ENCODE results near the gene DDX17.

Gene DDX17

GRCh38 chr22:38510416-38510970 lies 4.4 kb upstream of the DDX17 start:
- H3K9me3 ChIP-seq (ENCODE audit: severe bottlenecking), result no peaks in the 10 kb centered on the region
- H3K27ac ChIP-seq, result no peak overlapping the region
- peaks cover 6% of the 10 kb centered on the region for H3K36me3 ChIP-seq
- no peak for DNase-seq
- H3K4me3 ChIP-seq (ENCODE audit: low read depth, low read length), result no peak overlapping the region
- no peaks in the 10 kb centered on the region for H3K27me3 ChIP-seq (ENCODE audit: insufficient read depth, low read depth, severe bottlenecking)
- no peak for TF ChIP-seq CTCF (IDR thresholded peaks at IDR 0.05; ENCODE audit: low read depth, low read length)

GRCh38 chr22:38505541-38506117 lies 482 bp downstream of the DDX17 start:
- peak; percentile 55 for DNase-seq
- H3K36me3 ChIP-seq, result peaks cover 54% of the 10 kb centered on the region
- peak overlapping the region; percentile 100 for H3K27ac ChIP-seq
- H3K9me3 ChIP-seq (ENCODE audit: severe bottlenecking), result no peaks in the 10 kb centered on the region
- no peak for TF ChIP-seq CTCF (IDR thresholded peaks at IDR 0.05; ENCODE audit: low read depth, low read length)
- no peaks in the 10 kb centered on the region for H3K27me3 ChIP-seq (ENCODE audit: insufficient read depth, low read depth, severe bottlenecking)
- peak overlapping the region; percentile 97 for H3K4me3 ChIP-seq (ENCODE audit: low read depth, low read length)

- H3K36me3 ChIP-seq, result peaks cover 61% of the 10 kb centered on the region
- DNase-seq, result peak; percentile 45
- TF ChIP-seq CTCF (IDR thresholded peaks at IDR 0.05; ENCODE audit: low read depth, low read length), result no peak
- H3K9me3 ChIP-seq (ENCODE audit: severe bottlenecking), result no peaks in the 10 kb centered on the region
- peak overlapping the region; percentile 100 for H3K27ac ChIP-seq
- H3K4me3 ChIP-seq (ENCODE audit: low read depth, low read length), result peak overlapping the region; percentile 97
- H3K27me3 ChIP-seq (ENCODE audit: insufficient read depth, low read depth, severe bottlenecking), result no peaks in the 10 kb centered on the region
Measured at GRCh38 chr22:38504731-38505540, 1.2 kb downstream of the DDX17 start.

DNA sequence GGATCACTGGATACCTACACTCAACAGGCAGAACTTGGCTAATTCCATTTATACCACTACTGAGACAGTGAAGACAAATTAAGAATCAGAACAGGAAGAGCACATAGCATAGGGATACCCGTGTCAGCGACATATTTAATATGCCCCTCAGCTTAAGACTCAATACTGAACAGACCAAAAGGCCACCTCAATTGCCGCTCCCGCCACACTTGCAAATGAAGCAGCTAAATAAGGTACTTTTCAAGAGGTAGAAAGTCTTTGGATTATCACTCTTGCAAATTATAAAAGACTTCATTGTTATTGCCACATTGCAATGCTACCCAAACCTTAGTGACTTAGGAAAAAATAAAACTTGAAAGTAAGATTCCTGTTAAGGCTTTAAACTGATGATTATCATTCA lies 3.1 kb downstream of the DDX17 start:
- Histone ChIP-seq H3K27me3 (ENCODE audit: insufficient read depth, low read depth, severe bottlenecking) (no peaks in the 10 kb centered on the region), H3K4me3 (ENCODE audit: low read depth, low read length) (no peak overlapping the region), H3K36me3 (peaks cover 80% of the 10 kb centered on the region), H3K27ac (no peak overlapping the region), H3K9me3 (ENCODE audit: severe bottlenecking) (no peaks in the 10 kb centered on the region)
- no peak for TF ChIP-seq CTCF (IDR thresholded peaks at IDR 0.05; ENCODE audit: low read depth, low read length)
- DNase-seq, result no peak

DNA sequence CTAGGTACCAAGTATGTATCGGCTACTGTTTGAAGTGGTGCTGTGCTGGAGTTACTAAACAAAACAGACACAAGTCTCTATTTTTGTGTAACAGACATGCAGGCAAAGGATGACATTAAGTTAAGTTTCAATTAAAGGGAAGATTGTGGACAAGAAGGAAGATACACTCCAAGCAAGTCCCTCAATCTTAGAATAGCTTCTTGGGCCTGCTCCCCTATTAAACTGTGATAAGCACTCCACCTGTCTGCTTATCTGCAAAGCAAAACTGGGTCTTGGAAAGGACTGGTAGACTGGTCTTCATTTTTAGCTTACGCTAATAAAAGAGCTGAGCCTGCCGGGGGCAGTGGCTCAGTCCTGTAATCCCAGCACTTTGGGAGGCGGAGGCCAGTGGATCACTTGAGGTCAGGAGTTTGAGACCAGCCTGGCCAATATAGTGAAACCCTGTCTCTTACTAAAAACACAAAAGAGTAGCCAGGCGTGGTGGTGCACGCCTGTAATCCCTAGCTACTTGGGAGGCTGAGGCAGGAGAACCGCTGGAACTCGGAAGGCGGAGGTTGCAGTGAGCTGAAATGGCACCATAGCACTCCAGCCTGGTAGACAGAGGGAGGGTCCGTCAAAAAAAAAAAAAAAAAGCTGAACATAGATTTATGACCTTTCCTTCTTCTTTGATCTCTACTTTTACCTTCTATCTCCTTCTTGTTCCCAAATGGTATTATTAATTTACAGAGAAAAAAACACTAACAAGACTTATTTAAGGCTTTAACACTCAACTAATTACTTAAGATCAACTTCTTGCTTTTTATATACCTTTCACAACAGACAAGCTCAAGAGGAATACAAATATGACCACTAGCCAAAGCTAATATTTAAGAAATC lies 4.1 kb downstream of the DDX17 start:
- DNase-seq, result no peak
- no peaks in the 10 kb centered on the region for H3K27me3 ChIP-seq (ENCODE audit: insufficient read depth, low read depth, severe bottlenecking)
- no peak for TF ChIP-seq CTCF (IDR thresholded peaks at IDR 0.05; ENCODE audit: low read depth, low read length)
- no peaks in the 10 kb centered on the region for H3K9me3 ChIP-seq (ENCODE audit: severe bottlenecking)
- H3K36me3 ChIP-seq, result peaks cover 88% of the 10 kb centered on the region
- no peak overlapping the region for H3K27ac ChIP-seq
- no peak overlapping the region for H3K4me3 ChIP-seq (ENCODE audit: low read depth, low read length)

Data from WERI-Rb-1 (cell line).